Renal cortex interstitium (tissue), 11 donors: Measurements from ENCODE around the gene RAG2. TPM values are rescaled to one million over a fixed set of nuclear protein-coding genes. Genes with fewer than 3 reads are reported as not detected.

Source experiments
- DNase-seq, 11 donors: peaks; one replicate each; pipeline ENCODE4 v3.0.0-alpha.2; 2013; ENCODE audit warnings: low read depth in 9 of 11, low spot score in 4 of 11; ENCODE audit errors: extremely low read depth in 1 of 11
- polyA plus RNA-seq, 3 donors: library from polyadenylated mRNA; unstranded; fragments of 120-200 nt; gene quantifications; one replicate each; pipeline ENCODE4 v1.2.1, GENCODE V29; 2013; ENCODE audit not compliant: insufficient read length in 3 of 3

The RAG2 gene
- polyA plus RNA-seq, 3 donors = 0.39 to 0.72 (median 0.48) TPM

DNA sequence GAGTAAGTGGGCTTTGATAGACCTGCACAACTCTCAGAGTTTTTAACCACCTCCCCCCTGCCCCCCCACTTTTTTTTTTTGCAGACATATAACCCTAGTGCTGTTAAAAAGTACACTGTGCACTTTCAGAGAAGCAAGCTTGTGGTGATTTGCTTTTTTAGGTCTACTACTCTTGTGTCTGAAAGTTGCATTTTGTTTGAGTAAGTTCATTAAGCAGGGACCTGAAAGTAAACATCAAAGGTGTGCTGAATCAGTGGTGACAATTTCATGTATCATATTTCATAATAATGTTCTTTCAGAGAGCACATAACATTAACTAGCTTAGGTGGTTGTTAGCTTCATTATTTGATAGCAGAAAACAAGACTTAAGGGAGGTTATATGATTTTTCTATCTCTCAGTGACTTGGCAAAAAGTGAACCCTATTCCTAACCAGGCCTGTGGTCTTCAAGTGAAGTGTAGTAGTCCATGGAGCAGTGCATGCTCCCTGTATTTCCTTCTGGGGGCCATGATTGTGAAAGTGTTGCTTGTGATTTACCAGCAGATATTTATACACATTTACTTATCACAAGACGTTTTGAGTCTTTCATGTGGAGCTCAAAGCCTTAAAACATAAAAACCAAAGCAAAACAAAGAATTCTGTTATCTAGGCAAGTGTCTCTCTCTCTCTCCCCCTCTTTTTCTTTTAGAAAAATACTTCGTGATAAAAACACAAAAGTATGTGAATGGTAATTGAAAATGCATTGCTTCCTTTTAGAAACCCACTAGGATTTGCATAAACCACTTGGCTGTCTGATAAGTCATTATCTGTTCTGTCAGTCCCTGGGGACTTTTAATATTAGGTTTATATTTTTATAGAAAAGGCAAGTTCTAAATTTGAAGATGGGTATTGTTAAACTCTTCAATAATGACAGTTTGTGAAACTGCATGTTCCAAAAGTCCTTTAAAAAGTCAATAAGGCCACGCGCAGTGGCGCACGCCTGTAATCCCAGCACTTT lies 7.5 kb upstream of the RAG2 start:
- no peak for DNase-seq

GRCh38 chr11:36602135-36602534 lies 4.1 kb upstream of the RAG2 start:
- DNase-seq = no peak

- DNase-seq = no peak
These were observed 3.1 kb upstream of the RAG2 start for GRCh38 chr11:36601155-36601554.

- no peak for DNase-seq
These were observed 2.1 kb upstream of the RAG2 start for GRCh38 chr11:36600180-36600579.

DNA sequence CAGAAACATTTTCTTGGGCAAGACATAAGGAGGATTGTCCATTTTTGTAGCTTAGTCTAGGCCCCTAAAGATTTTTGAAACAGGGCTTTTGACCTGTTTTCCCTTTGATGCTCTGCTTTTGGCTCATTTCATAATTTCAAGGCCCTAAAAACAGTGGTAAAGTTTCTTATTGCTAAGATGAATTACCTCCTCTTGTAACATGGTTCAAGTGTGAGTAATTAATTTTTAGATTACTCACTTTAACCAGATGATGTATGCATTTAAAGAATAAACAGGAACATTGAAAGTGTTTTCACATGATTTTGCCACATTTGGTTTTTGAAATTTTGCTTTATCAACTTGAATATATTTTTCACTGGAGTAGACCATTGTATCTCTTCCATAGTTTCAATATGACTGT lies 1.2 kb downstream of the RAG2 start:
- DNase-seq = no peak

DNA sequence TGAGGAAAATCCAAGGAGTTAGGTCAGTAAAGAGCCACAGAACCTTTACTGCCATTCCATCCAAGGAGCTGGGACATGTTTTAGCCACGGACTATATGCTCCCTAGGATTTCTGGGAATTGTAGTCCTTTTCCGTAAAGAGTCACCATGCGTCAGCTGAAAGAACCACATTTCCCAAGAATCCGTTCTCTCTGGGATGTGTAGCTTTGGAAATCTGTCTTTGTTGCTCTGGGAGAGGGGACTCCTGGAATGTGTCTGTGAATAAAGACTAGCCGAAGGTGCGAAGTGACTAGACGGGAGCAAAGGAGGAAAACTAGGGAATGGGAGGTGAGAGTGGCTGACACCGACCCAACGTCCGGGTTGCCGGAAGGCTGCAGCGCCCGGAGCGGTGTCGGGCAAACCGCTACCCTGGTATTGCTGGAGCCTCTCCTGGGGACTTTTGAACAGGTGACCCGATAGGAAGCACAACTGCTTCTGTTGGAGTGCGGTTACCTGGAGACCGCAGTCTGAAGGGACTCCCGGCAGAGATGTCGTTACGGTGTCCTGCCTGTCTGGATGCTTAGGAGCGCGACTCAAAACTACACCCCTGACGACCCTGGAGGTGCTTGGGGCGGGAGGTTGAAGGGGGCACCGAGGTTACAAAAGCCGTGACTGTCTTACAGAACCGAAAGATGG lies 3.6 kb downstream of the RAG2 start, which contains the start of gene IFTAP:
Gene IFTAP (plus strand): TSS at position 187 of the 674 bp plus-strand sequence. CDS start 15,602 bp downstream, outside the sequence.
- DNase-seq = peak; percentile 74 to 96 (median 87)

DNA sequence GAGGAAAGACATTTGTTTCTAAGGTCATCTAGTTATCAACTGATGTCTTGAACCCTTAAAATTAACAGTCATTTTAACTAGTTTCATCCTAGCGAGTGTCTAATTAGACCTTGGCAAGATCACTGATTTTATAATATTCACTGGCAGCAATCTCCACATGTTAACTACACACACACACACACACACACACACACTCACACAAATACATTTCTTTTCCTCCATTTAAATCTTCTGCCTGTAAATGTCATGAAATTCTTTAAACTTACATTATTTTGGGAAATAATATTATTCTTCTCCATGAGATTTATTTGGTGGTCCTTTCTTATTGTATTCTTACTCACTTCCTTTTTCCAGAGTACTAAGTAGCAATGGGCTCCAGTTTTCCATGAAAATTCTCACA lies 6.6 kb downstream of the RAG2 start:
- DNase-seq = no peak

DNA sequence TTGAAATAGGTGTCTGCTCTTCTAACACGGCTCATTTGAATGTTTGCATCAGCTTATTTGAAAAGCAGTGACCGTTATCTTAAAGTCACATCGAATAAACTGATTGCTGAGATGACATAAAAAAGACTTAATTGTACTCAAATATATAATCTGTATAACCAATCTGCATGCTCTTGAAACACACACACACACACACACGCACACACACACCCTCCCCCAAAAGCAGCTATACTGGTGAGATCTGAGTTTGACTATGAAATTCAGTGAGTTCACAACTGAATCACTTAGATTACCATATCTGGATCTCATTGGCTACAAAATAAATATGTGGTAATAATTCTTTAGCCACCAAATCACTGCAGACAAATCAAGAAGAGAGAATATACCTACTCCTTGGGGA lies 7.5 kb downstream of the RAG2 start:
- no peak for DNase-seq

- DNase-seq = no peak
These were observed 9.9 kb downstream of the RAG2 start for GRCh38 chr11:36588099-36588498.

GRCh38 chr11:36586543-36586942 lies 11.5 kb downstream of the RAG2 start:
- DNase-seq = no peak

GRCh38 chr11:36583667-36584066 lies 14.4 kb downstream of the RAG2 start:
- DNase-seq = no peak

DNA sequence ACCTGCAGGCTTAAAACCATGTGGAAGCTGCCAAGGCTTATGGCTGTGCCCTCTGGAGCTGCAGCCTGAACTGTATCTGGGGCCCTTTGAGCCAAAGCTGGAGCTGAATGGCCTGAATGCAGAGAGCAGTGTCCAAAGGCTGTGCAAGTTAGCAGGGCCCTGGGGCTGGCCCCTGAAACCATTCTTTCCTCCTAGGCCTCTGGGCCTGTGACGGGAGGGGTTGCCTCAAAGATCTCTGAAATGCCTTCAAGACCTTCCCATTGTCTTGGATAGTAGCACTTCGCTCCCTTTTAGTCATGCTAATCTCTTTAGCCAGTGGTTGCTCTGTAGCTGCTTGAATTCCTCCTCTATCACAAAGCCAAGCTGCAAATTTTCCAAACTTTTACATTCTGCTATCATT lies 16.5 kb downstream of the RAG2 start:
- DNase-seq = no peak

GRCh38 chr11:36578458-36578857 lies 19.6 kb downstream of the RAG2 start:
- DNase-seq = no peak

- DNase-seq = no peak
These were observed 20.2 kb downstream of the RAG2 start for GRCh38 chr11:36577859-36578258.

- no peak for DNase-seq
These were observed 20.7 kb downstream of the RAG2 start for GRCh38 chr11:36577373-36577772.

- DNase-seq = no peak
These were observed 23.6 kb downstream of the RAG2 start for GRCh38 chr11:36574486-36574885.

DNA sequence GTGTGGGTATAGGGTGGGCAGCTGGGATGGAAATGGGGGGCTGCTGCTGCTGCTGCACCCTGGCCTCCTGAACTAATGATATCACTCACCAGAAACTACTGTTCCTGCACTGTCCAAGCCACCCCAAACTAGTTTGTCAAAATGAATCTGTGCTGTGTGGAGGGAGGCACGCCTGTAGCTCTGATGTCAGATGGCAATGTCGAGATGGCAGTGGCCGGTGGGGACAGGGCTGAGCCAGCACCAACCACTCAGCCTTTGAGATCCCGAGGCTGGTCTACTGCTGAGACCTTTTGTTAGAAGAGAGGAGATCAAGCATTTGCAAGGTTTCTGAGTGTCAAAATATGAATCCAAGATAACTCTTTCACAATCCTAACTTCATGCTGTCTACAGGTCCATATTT lies 28.9 kb downstream of the RAG2 start:
- DNase-seq = no peak

GRCh38 chr11:36567694-36568093 lies 30.3 kb downstream of the RAG2 start, which contains the start of gene RAG1:
TSS of gene RAG1 (plus strand) at chr11:36568007. CDS start at chr11:36573305, 5,298 bp downstream.
- no peak for DNase-seq

- no peak for DNase-seq
These were observed 31.5 kb downstream of the RAG2 start for GRCh38 chr11:36566407-36567053.
